GM12891 (cell line): ENCODE results near the gene LMNA.

Experiments
- POLR2A ChIP-seq: IDR thresholded peaks from 2 replicates; pipeline ENCODE4 v1.6.1; 2011; ENCODE audit warnings: low read depth, low read length, control low read depth
- POLR2AphosphoS5 ChIP-seq: IDR thresholded peaks from 2 replicates; pipeline ENCODE4 v1.6.1; 2011; ENCODE audit warnings: low read depth, low read length, control low read depth

- TF ChIP-seq POLR2A = no peak
- TF ChIP-seq POLR2AphosphoS5 = no peak
Measured at GRCh38 chr1:156117414-156118176, 3.1 kb downstream of the LMNA start.
